ENCODE measurements around the gene HLA-DOA. TPM values are rescaled to one million over a fixed set of nuclear protein-coding genes. Genes with fewer than 3 reads are reported as not detected.

HLA-DOA gene
- total and polyA plus RNA-seq, 9 donors = 1.1 to 25.3 (median 6.4) TPM

GRCh38 chr6:32979720-32980487 lies 29.5 kb downstream of the HLA-DOA start:
- Histone ChIP-seq H3K36me3 (peaks cover 3% of the 10 kb centered on the region), H3K4me1 (ENCODE audit: insufficient read depth) (peaks cover 2% of the 10 kb centered on the region)

GRCh38 chr6:32977953-32978324 lies 31.5 kb downstream of the HLA-DOA start:
- Histone ChIP-seq H3K27me3 (no peaks in the 10 kb centered on the region), H3K4me1 (ENCODE audit: insufficient read depth) (peaks cover 3% of the 10 kb centered on the region), H3K36me3 (peaks cover 3% of the 10 kb centered on the region), H3K4me3 (no peak overlapping the region), H3K9me3 (no peaks in the 10 kb centered on the region), H3K27ac (no peak overlapping the region)
- intact Hi-C loops (cut with DNase I) = loop anchor here in 1 of 4 donors (10.0 kb wide), 1 partner anchor 783 kb away; the partner anchor contains the start of genes GPSM3 and PBX2
- WGBS, 3 donors = 48 to 58% (median 49%) methylated on average over 7 of the region's 7 CpGs
- DNase-seq = no peak
- no peak for TF ChIP-seq POLR2A (IDR thresholded peaks at IDR 0.05)
- TF ChIP-seq CTCF (IDR thresholded peaks at IDR 0.05) = no peak

More at GRCh38 chr6:32979720-32980487, 29.5 kb downstream of the HLA-DOA start:
- H3K27me3 ChIP-seq = no peaks in the 10 kb centered on the region
- no peaks in the 10 kb centered on the region for H3K9me3 ChIP-seq
- no peak overlapping the region for H3K27ac ChIP-seq
- TF ChIP-seq CTCF (IDR thresholded peaks at IDR 0.05) = no peak
- no peak for TF ChIP-seq POLR2A (IDR thresholded peaks at IDR 0.05)
- TF ChIP-seq EP300 (IDR thresholded peaks at IDR 0.05) = no peak
- intact Hi-C loops (cut with DNase I) = loop anchor here (5.0 to 10.0 kb wide), 4 partner anchors 43 to 785 kb away; partner anchors contain the start of genes GPSM3 (in 1 of the 4) and PBX2 (in 1 of the 4)
- DNase-seq = no peak
- WGBS, 3 donors = 82 to 86% (median 84%) methylated on average over 12 of the region's 12 CpGs
- H3K4me3 ChIP-seq = no peak overlapping the region

- Histone ChIP-seq H3K9me3 (no peaks in the 10 kb centered on the region), H3K27ac (no peak overlapping the region), H3K27me3 (no peaks in the 10 kb centered on the region), H3K4me1 (ENCODE audit: insufficient read depth) (peaks cover 3% of the 10 kb centered on the region), H3K36me3 (peaks cover 3% of the 10 kb centered on the region), H3K4me3 (no peak overlapping the region)
- no peak for DNase-seq
- TF ChIP-seq CTCF (IDR thresholded peaks at IDR 0.05) = no peak
- intact Hi-C loops (cut with DNase I) = loop anchor here in 1 of 4 donors (10.0 kb wide), 1 partner anchor 783 kb away; the partner anchor contains the start of genes GPSM3 and PBX2
- 49 to 56% (median 54%) methylated on average over 10 of the region's 10 CpGs for WGBS, 3 donors
Observed at GRCh38 chr6:32977272-32977952, 32.0 kb downstream of the HLA-DOA start.

- 68 to 76% (median 69%) methylated on average over 7 of the region's 7 CpGs for WGBS, 3 donors
- Histone ChIP-seq H3K36me3 (peaks cover 3% of the 10 kb centered on the region), H3K4me3 (no peak overlapping the region), H3K27ac (no peak overlapping the region), H3K9me3 (no peaks in the 10 kb centered on the region), H3K4me1 (ENCODE audit: insufficient read depth) (peaks cover 3% of the 10 kb centered on the region), H3K27me3 (no peaks in the 10 kb centered on the region)
- TF ChIP-seq EP300 (IDR thresholded peaks at IDR 0.05) (no peak), CTCF (IDR thresholded peaks at IDR 0.05) (no peak), POLR2A (IDR thresholded peaks at IDR 0.05) (no peak)
- intact Hi-C loops (cut with DNase I) = loop anchor here in 1 of 4 donors (10.0 kb wide), 1 partner anchor 782 kb away; the partner anchor contains the start of genes GPSM3 and PBX2
- DNase-seq = no peak
Observed at GRCh38 chr6:32976334-32977069, 32.9 kb downstream of the HLA-DOA start.

Data from ovary (tissue), 9 donors.